Keratinocyte (primary cell): Measurements from ENCODE around the gene WASF3.

Source experiments
- CTCF ChIP-seq, 3 experiments: IDR thresholded peaks in 1 of 3; conservative IDR thresholded peaks in 1 of 3; optimal IDR thresholded peaks in 1 of 3; 2 replicates in 2 of 3; 3 replicates in 1 of 3; pipeline versions ENCODE3 to v1.5.1; 2011; ENCODE audit warnings: low read length in 3 of 3, mild to moderate bottlenecking in 3 of 3, moderate library complexity in 2 of 3, control low read depth in 1 of 3, inconsistent platforms in 1 of 3; ENCODE audit not compliant: insufficient read depth in 2 of 3; ENCODE audit errors: extremely low read depth in 1 of 3
- EZH2 ChIP-seq: IDR thresholded peaks from one replicate; pipeline ENCODE4 v1.6.1; 2012; ENCODE audit warnings: inconsistent platforms, mild to moderate bottlenecking, low read length, moderate library complexity

- TF ChIP-seq CTCF (optimal IDR thresholded peaks at IDR 0.05 in 1 of 3, IDR thresholded peaks at IDR 0.05 in 1 of 3, conservative IDR thresholded peaks at IDR 0.05 in 1 of 3; ENCODE audit: extremely low read depth in 1 of 3, insufficient read depth in 2 of 3, low read length in 3 of 3) (no peak), EZH2 (no peak)
Observed at GRCh38 chr13:26726684-26727083, 169.2 kb downstream of the WASF3 start.
